ENCODE results near the gene CALD1. TPM values are rescaled to one million over a fixed set of nuclear protein-coding genes. Genes with fewer than 3 reads are reported as not detected.

The CALD1 gene
- total and polyA plus RNA-seq, 8 donors, result 137 to 248 (median 224) TPM

DNA sequence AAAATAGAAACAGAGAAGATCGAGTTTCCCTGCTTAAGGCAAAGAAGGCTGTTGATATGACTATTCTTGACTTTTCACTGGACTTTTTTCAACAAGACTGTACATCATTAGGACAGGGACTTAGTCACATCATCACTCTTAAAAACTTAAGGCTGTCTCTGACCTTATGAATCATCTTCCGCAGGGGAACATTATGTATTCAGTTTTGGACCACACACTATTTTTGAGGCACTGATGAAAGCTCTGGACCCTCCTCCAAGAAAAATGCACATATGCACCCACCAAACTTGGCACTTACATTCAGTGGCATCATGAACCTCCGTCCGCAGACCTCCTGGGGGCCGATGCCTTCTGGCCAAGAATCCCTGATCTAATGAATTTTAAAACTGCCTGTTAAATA, 96.4 kb downstream of the CALD1 start:
- Histone ChIP-seq H3K9me3 (no peaks in the 10 kb centered on the region), H3K4me1 (peaks cover 6% of the 10 kb centered on the region in 2 donors), H3K27me3 (no peaks in the 10 kb centered on the region), H3K4me3 (no peak overlapping the region), H3K27ac (no peak overlapping the region), H3K36me3 (no peaks in the 10 kb centered on the region)
- no peak for DNase-seq
- intact Hi-C loops (cut with DNase I), result no loop called here
- TF ChIP-seq CTCF (IDR thresholded peaks at IDR 0.05), result no peak
- peak; percentile 58 for ATAC-seq

- TF ChIP-seq CTCF (IDR thresholded peaks at IDR 0.05), result no peak
- no peak overlapping the region for H3K27ac ChIP-seq
- H3K4me3 ChIP-seq, result no peak overlapping the region
- H3K4me1 ChIP-seq, result no peaks in the 10 kb centered on the region
- no peaks in the 10 kb centered on the region for H3K36me3 ChIP-seq
- no peaks in the 10 kb centered on the region for H3K27me3 ChIP-seq
- intact Hi-C loops (cut with DNase I), result no loop called here
- H3K9me3 ChIP-seq, result no peaks in the 10 kb centered on the region
- DNase-seq (no peak), ATAC-seq (no peak)
Observed at GRCh38 chr7:134878746-134879357, 99.4 kb downstream of the CALD1 start.

DNA sequence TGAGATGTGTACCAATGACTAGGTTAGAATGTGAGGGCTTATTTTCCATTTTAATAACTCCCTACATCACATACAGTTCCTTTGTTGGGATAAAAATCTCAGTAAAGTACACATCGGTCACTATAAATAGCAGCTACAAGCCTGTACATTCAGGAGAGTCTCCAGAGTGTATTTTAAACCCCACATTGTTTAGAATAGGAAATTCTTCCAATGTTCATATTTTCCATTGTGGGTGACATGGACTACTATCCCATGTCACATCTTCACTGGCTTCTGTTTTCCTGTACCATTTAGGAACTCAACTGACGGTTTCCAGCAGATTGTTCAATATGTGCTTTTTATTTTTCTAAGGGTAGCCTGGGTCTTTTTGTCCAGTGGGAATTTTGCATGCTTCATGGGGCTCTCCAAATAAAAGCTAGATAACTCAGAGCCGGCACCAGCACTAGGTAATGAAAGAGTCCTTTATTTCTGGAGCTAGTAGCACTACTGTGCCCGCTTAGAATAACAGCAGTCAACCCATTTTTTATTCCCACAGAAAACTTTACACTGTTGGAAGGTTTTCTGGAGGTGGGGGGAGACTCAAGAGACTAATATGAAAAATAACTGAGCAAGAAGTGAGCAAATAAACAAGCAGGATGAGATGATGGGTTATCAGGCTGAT, 100.5 kb downstream of the CALD1 start:
- Histone ChIP-seq H3K27ac (no peak overlapping the region), H3K4me3 (no peak overlapping the region), H3K27me3 (no peaks in the 10 kb centered on the region), H3K9me3 (no peaks in the 10 kb centered on the region), H3K36me3 (no peaks in the 10 kb centered on the region), H3K4me1 (no peaks in the 10 kb centered on the region)
- DNase-seq (no peak), ATAC-seq (no peak)
- intact Hi-C loops (cut with DNase I), result no loop called here
- no peak for TF ChIP-seq CTCF (IDR thresholded peaks at IDR 0.05)

DNA sequence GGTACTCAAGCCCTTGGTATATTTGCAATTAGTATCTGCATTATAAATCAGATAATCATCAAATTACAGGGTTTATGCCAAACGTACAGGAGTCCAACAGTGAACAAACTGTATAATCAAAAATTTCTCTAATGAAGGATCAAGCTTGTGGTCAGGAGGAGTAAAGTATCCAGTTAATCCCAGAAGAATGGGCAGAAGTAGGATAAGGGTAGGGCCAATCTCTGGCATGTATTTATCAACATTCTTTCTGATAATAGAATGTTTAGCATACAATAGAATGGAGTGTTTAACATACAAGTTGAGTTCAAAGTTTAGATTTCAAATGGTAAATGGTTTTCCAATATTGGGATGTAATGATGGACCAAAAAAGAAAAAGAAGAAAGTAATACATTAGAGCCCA, 103.0 kb downstream of the CALD1 start:
- no peak for TF ChIP-seq CTCF (IDR thresholded peaks at IDR 0.05)
- no peaks in the 10 kb centered on the region for H3K27me3 ChIP-seq
- H3K4me3 ChIP-seq, result no peak overlapping the region
- H3K27ac ChIP-seq, result no peak overlapping the region
- H3K36me3 ChIP-seq, result no peaks in the 10 kb centered on the region
- no peaks in the 10 kb centered on the region for H3K9me3 ChIP-seq
- intact Hi-C loops (cut with DNase I), result no loop called here
- peaks cover 15 to 21% of the 10 kb centered on the region in 2 donors for H3K4me1 ChIP-seq
- DNase-seq, result no peak
- no peak for ATAC-seq

DNA sequence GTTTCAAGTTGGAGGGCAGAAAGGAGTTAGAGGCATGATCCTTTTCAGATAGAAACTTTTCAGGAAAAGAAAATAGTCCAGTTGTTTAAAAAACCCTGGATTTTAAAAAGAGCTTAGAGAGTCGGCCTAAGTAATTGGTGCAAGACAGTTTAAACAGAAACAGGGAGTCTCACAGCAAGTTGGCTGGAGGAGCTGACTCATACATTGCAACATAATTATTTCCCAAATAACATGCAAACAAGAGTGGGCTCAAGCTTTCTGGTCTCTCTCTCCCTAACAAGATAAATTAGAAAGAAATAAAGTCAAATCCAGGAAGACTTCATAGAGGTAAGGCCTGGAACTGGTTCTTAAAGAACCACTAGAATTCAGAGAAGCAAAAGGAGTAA, 106.5 kb downstream of the CALD1 start:
- no peak overlapping the region for H3K4me3 ChIP-seq
- intact Hi-C loops (cut with DNase I), result no loop called here
- H3K4me1 ChIP-seq, result peaks cover 18 to 21% of the 10 kb centered on the region in 2 donors
- ATAC-seq, result peak; percentile 71
- H3K27me3 ChIP-seq, result peaks cover 0 to 5% of the 10 kb centered on the region in 2 donors
- H3K36me3 ChIP-seq, result no peaks in the 10 kb centered on the region
- no peaks in the 10 kb centered on the region for H3K9me3 ChIP-seq
- TF ChIP-seq CTCF (IDR thresholded peaks at IDR 0.05), result no peak
- peak overlapping the region; percentile 3 to 71 for H3K27ac ChIP-seq
- peak in 1 of 4 donors; percentile 68 for DNase-seq

All from left lung (tissue), 10 donors.